Measurements from ENCODE around the gene ACADL. TPM values are rescaled to one million over a fixed set of nuclear protein-coding genes. Genes with fewer than 3 reads are reported as not detected.
A peak's percentile ranks its signal among the peaks of the same experiment; 100 is the strongest.
"Not testable (repeated sequence)": the region's sequence is repeated elsewhere in the genome, so short reads cannot be mapped to it uniquely, and the experiment has no call there.

ACADL gene
- total and polyA plus RNA-seq, 3 experiments from 2014 or later = not detected

DNA sequence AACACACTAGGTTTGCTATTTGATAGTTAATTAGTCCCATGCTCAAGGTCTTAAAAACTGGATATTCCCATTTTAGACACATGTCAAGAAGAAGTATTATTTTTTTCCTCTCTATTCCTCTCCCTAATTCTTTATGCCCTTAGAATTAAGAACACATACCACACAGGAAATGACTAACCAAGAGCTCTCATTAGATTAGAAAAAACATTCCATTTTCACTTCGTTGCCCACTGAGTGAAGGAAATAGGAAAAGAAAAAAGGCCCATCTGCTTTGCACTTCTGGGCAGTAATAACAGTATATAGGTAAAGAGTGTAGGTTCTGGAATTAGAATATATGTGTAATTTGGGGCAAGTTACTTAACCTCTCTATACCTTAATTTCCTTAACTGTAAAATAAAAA lies 26.9 kb downstream of the ACADL start:
- no peak overlapping the region for H3K4me3 Mint-ChIP-seq
- H3K27me3 Mint-ChIP-seq = peaks cover 5 to 17% of the 10 kb centered on the region in 2 donors
- no peaks in the 10 kb centered on the region for H3K9me3 ChIP-seq (ENCODE audit: low read length)
- no peak overlapping the region for H3K27ac Mint-ChIP-seq
- H3K27ac ChIP-seq (ENCODE audit: low read depth, low read length) = no peak overlapping the region
- H3K4me1 ChIP-seq (ENCODE audit: insufficient read depth, low read length) = no peaks in the 10 kb centered on the region
- no peak for DNase-seq
- CTCF ChIA-PET = interaction anchor here (0.6 to 2.1 kb wide), 8 partner anchors 12 to 237 kb away, joined by 3 to 20 read pairs (median 4); no protein-coding TSS in a partner anchor
- no peak overlapping the region for H3K4me3 ChIP-seq (ENCODE audit: low read length)
- H3K36me3 Mint-ChIP-seq = no peaks in the 10 kb centered on the region
- no peaks in the 10 kb centered on the region for H3K4me1 Mint-ChIP-seq
- no peaks in the 10 kb centered on the region for H3K9me3 Mint-ChIP-seq
- no peaks in the 10 kb centered on the region for H3K36me3 ChIP-seq (ENCODE audit: insufficient read depth, low read length)
- POLR2A ChIA-PET = no interaction called here
- H3K27me3 ChIP-seq (ENCODE audit: insufficient read depth, low read length, poor library complexity, severe bottlenecking) = no peaks in the 10 kb centered on the region

- POLR2A ChIA-PET = no interaction called here
- Mint-ChIP-seq H3K4me1 (no peaks in the 10 kb centered on the region), H3K4me3 (no peak overlapping the region), H3K9me3 (no peaks in the 10 kb centered on the region), H3K27me3 (peaks cover 5 to 13% of the 10 kb centered on the region in 2 donors), H3K36me3 (no peaks in the 10 kb centered on the region), H3K27ac (no peak overlapping the region)
- CTCF ChIA-PET = interaction anchor here (0.6 to 2.1 kb wide), 3 partner anchors 124 to 220 kb away, joined by 3 to 20 read pairs (median 4); no protein-coding TSS in a partner anchor
- DNase-seq = no peak
- Histone ChIP-seq H3K4me1 (ENCODE audit: insufficient read depth, low read length) (no peaks in the 10 kb centered on the region), H3K27me3 (ENCODE audit: insufficient read depth, low read length, poor library complexity, severe bottlenecking) (no peaks in the 10 kb centered on the region), H3K36me3 (ENCODE audit: insufficient read depth, low read length) (no peaks in the 10 kb centered on the region), H3K9me3 (ENCODE audit: low read length) (no peaks in the 10 kb centered on the region), H3K4me3 (ENCODE audit: low read length) (no peak overlapping the region), H3K27ac (ENCODE audit: low read depth, low read length) (no peak overlapping the region)
These were observed 27.5 kb downstream of the ACADL start for GRCh38 chr2:210197720-210198119.

GRCh38 chr2:210195101-210195852 lies 30.0 kb downstream of the ACADL start:
- Mint-ChIP-seq H3K4me3 (no peak overlapping the region), H3K27ac (no peak overlapping the region), H3K4me1 (no peaks in the 10 kb centered on the region), H3K27me3 (peaks cover 5 to 10% of the 10 kb centered on the region in 2 donors), H3K36me3 (no peaks in the 10 kb centered on the region), H3K9me3 (no peaks in the 10 kb centered on the region)
- no peak overlapping the region for H3K4me3 ChIP-seq (ENCODE audit: low read length)
- ChIA-PET POLR2A (no interaction called here), CTCF (interaction anchor here (1.0 to 2.8 kb wide), 8 partner anchors 23 to 220 kb away, joined by 3 to 18 read pairs (median 5); no protein-coding TSS in a partner anchor)
- no peaks in the 10 kb centered on the region for H3K4me1 ChIP-seq (ENCODE audit: insufficient read depth, low read length)
- peak in 2 of 5 donors; percentile 39 to 41 for DNase-seq
- H3K27me3 ChIP-seq (ENCODE audit: insufficient read depth, low read length, poor library complexity, severe bottlenecking) = no peaks in the 10 kb centered on the region
- no peaks in the 10 kb centered on the region for H3K9me3 ChIP-seq (ENCODE audit: low read length)
- H3K27ac ChIP-seq (ENCODE audit: low read depth, low read length) = no peak overlapping the region
- H3K36me3 ChIP-seq (ENCODE audit: insufficient read depth, low read length) = no peaks in the 10 kb centered on the region

DNA sequence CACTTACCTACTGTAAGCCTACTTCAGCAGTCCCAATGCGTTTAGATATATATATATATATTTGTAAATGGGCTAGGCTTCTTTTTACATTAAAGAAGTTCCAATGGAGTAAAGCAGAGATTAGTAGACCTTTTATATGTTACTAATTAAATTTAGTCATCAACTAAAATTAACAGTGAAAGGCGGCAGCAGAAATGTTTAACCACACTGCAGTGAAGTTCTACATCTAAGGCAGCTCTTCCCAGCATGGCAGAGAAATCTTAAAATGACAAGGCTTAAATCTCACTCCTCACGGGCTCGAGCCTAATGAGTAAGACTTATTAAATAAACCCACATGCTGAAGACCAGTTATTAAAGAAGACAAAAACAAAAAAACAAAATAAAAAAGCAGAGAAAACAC lies 34.9 kb downstream of the ACADL start:
- ChIA-PET CTCF (no interaction called here), POLR2A (no interaction called here)
- Histone ChIP-seq H3K27me3 (ENCODE audit: insufficient read depth, low read length, poor library complexity, severe bottlenecking) (no peaks in the 10 kb centered on the region), H3K4me1 (ENCODE audit: insufficient read depth, low read length) (no peaks in the 10 kb centered on the region), H3K36me3 (ENCODE audit: insufficient read depth, low read length) (no peaks in the 10 kb centered on the region), H3K27ac (ENCODE audit: low read depth, low read length) (no peak overlapping the region), H3K4me3 (ENCODE audit: low read length) (no peak overlapping the region), H3K9me3 (ENCODE audit: low read length) (no peaks in the 10 kb centered on the region)
- Mint-ChIP-seq H3K4me3 (no peak overlapping the region), H3K36me3 (peaks cover 0 to 13% (median 0%) of the 10 kb centered on the region in 3 donors), H3K9me3 (peaks cover 5 to 14% (median 13%) of the 10 kb centered on the region in 5 donors), H3K4me1 (no peaks in the 10 kb centered on the region), H3K27ac (no peak overlapping the region), H3K27me3 (peaks cover 12 to 32% of the 10 kb centered on the region in 2 donors)
- no peak for DNase-seq

DNA sequence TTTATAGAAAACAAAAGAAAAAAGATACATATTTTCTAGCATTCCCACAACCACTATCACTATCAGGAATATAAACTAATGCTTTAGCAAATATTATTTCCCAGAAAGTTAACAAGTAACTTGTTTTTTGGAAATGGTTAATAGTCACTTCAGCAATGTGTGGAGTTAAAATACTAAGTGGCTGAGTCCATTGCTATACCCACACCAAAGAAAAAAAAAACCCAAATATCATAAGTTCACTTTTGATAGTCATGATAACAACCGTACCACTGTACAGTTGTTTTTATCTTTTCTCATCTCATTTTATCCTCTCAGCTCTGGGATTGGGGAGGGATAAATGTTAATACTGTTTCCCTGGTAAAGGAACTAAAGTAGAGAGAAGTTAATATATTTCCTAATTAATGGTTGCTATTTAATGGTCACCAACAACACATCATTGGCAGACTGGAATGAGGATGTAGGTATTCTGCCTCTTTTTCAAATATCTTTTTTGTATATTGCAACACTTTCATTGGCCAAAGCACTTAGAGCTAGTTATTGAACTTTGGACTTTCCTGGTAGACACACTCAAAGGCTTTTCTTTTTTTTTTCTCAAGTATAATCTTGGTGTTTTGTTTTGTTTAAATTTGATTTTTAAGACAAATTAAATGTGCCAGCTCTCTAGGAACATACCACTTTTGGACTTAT lies 35.7 kb downstream of the ACADL start:
- no peak overlapping the region for H3K4me3 ChIP-seq (ENCODE audit: low read length)
- no peaks in the 10 kb centered on the region for H3K4me1 Mint-ChIP-seq
- H3K9me3 Mint-ChIP-seq = peaks cover 8 to 22% (median 20%) of the 10 kb centered on the region in 5 donors
- no peaks in the 10 kb centered on the region for H3K36me3 ChIP-seq (ENCODE audit: insufficient read depth, low read length)
- H3K9me3 ChIP-seq (ENCODE audit: low read length) = no peaks in the 10 kb centered on the region
- no peaks in the 10 kb centered on the region for H3K27me3 ChIP-seq (ENCODE audit: insufficient read depth, low read length, poor library complexity, severe bottlenecking)
- H3K4me3 Mint-ChIP-seq = no peak overlapping the region
- H3K27ac Mint-ChIP-seq = no peak overlapping the region
- H3K27ac ChIP-seq (ENCODE audit: low read depth, low read length) = no peak overlapping the region
- H3K4me1 ChIP-seq (ENCODE audit: insufficient read depth, low read length) = no peaks in the 10 kb centered on the region
- POLR2A ChIA-PET = no interaction called here
- DNase-seq = no peak
- CTCF ChIA-PET = no interaction called here
- H3K36me3 Mint-ChIP-seq = peaks cover 0 to 19% (median 0%) of the 10 kb centered on the region in 3 donors
- peaks cover 18 to 36% of the 10 kb centered on the region in 2 donors for H3K27me3 Mint-ChIP-seq

- no peaks in the 10 kb centered on the region for H3K27me3 ChIP-seq (ENCODE audit: insufficient read depth, low read length, poor library complexity, severe bottlenecking)
- no peak overlapping the region for H3K27ac ChIP-seq (ENCODE audit: low read depth, low read length)
- no peak overlapping the region for H3K27ac Mint-ChIP-seq
- no peak overlapping the region for H3K4me3 Mint-ChIP-seq
- no peaks in the 10 kb centered on the region for H3K9me3 ChIP-seq (ENCODE audit: low read length)
- peaks cover 2 to 27% (median 3%) of the 10 kb centered on the region in 3 donors for H3K36me3 Mint-ChIP-seq
- no peaks in the 10 kb centered on the region for H3K36me3 ChIP-seq (ENCODE audit: insufficient read depth, low read length)
- H3K4me1 ChIP-seq (ENCODE audit: insufficient read depth, low read length) = no peaks in the 10 kb centered on the region
- H3K4me1 Mint-ChIP-seq = no peaks in the 10 kb centered on the region
- CTCF ChIA-PET = interaction anchor here (1.3 kb wide), 1 partner anchor 211 kb away, joined by 4 read pairs; no protein-coding TSS in a partner anchor
- no peak overlapping the region for H3K4me3 ChIP-seq (ENCODE audit: low read length)
- H3K27me3 Mint-ChIP-seq = peaks cover 23 to 44% of the 10 kb centered on the region in 2 donors
- POLR2A ChIA-PET = no interaction called here
- DNase-seq = no peak
- H3K9me3 Mint-ChIP-seq = peaks cover 17 to 30% (median 28%) of the 10 kb centered on the region in 5 donors
These were observed 36.5 kb downstream of the ACADL start for GRCh38 chr2:210188755-210189154.

DNA sequence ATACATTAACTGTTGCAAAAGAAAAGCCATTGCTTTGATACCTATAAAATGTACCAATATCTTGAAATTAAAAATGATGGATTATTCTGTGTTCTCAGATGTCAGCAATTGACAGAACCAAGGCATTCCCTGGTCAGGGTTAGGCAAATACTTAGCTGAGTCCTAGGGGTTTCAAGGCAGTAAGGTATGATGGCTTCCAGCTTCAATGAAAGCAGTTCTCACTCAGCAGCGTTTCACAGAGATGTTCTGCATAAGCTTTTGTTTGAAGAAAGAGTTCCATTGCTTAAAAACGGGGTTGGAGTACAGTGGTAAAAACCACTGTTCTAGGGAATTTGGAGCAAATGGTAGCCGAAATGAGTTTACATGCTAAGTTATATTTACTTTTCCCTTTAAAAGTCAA lies 37.1 kb downstream of the ACADL start:
- Mint-ChIP-seq H3K27ac (no peak overlapping the region), H3K4me1 (no peaks in the 10 kb centered on the region), H3K27me3 (peaks cover 24 to 44% of the 10 kb centered on the region in 2 donors), H3K36me3 (peaks cover 2 to 33% (median 4%) of the 10 kb centered on the region in 3 donors), H3K9me3 (peaks cover 17 to 36% (median 31%) of the 10 kb centered on the region in 5 donors), H3K4me3 (no peak overlapping the region)
- H3K9me3 ChIP-seq (ENCODE audit: low read length) = no peaks in the 10 kb centered on the region
- POLR2A ChIA-PET = no interaction called here
- no peak overlapping the region for H3K4me3 ChIP-seq (ENCODE audit: low read length)
- H3K27me3 ChIP-seq (ENCODE audit: insufficient read depth, low read length, poor library complexity, severe bottlenecking) = no peaks in the 10 kb centered on the region
- CTCF ChIA-PET = interaction anchor here (1.3 kb wide), 1 partner anchor 211 kb away, joined by 4 read pairs; no protein-coding TSS in a partner anchor
- no peaks in the 10 kb centered on the region for H3K4me1 ChIP-seq (ENCODE audit: insufficient read depth, low read length)
- H3K27ac ChIP-seq (ENCODE audit: low read depth, low read length) = no peak overlapping the region
- no peaks in the 10 kb centered on the region for H3K36me3 ChIP-seq (ENCODE audit: insufficient read depth, low read length)
- DNase-seq = no peak

GRCh38 chr2:210183936-210184335 lies 41.3 kb downstream of the ACADL start:
- peaks cover 10 to 18% (median 15%) of the 10 kb centered on the region in 3 donors for H3K4me1 Mint-ChIP-seq
- H3K27ac Mint-ChIP-seq; H3K27ac ChIP-seq (ENCODE audit: low read depth, low read length); H3K4me3 Mint-ChIP-seq; POLR2A ChIA-PET; H3K4me3 ChIP-seq (ENCODE audit: low read length); H3K36me3 ChIP-seq (ENCODE audit: insufficient read depth, low read length); H3K9me3 ChIP-seq (ENCODE audit: low read length); CTCF ChIA-PET; H3K27me3 ChIP-seq (ENCODE audit: insufficient read depth, low read length, poor library complexity, severe bottlenecking); H3K4me1 ChIP-seq (ENCODE audit: insufficient read depth, low read length); DNase-seq: not testable (repeated sequence)
- peaks cover 17 to 41% (median 31%) of the 10 kb centered on the region in 5 donors for H3K9me3 Mint-ChIP-seq
- H3K27me3 Mint-ChIP-seq = peaks cover 20 to 36% of the 10 kb centered on the region in 2 donors
- peaks cover 2 to 41% (median 4%) of the 10 kb centered on the region in 3 donors for H3K36me3 Mint-ChIP-seq

Data from CD8-positive, alpha-beta memory T cell (primary cell).